AML-193 (cell line): Measurements from ENCODE around the gene SDC3.
A peak's percentile ranks its signal among the peaks of the same experiment; 100 is the strongest.

Experiments
- DNase-seq, 2 experiments: peaks; one replicate each; lab custom pipeline; 2025; lab: John Stamatoyannopoulos, UW

Gene SDC3

GRCh38 chr1:30928171-30928570 lies 19.6 kb upstream of the SDC3 start:
- no peak for DNase-seq

DNA sequence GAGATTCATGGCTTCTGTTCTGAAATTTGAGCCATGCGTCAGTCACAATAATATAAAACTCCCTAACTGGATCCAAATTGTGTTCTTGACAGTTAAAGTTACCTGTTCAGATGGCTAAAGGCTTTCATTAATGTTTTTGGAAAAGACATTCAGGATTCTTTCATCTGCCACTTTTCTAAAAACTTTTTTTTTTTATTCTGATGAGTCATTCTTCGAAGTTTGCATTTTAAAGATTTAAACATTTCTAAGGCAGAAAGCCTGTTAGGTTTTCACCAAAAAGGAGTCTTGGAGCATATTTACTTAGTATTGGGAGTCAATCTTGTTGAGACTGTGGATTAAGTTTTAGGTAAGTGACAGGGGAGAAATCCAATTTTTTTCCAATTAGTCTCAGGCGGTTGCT lies 18.9 kb upstream of the SDC3 start:
- no peak for DNase-seq

- DNase-seq, result no peak
Measured at GRCh38 chr1:30923597-30923996, 15.0 kb upstream of the SDC3 start.

DNA sequence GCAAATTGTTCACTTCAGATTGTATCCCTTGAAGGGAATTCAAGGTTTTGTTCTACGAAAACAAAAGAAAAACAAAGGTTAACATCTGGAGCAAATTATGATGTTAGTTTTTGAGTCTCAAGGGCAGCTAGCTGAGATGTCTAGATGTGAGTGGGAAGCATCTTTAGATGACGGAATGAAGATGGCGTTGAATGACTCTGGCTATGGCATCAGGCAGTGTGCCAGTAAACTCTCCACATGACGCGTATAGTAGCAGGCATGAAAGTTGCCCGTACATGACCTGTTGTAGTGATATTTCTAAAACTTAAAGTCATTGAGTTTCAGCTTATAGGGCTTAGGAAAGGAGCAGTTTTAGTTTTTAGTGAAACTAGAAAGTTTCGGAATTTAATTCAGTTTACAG lies 12.3 kb upstream of the SDC3 start:
- DNase-seq, result no peak

- peak; percentile 64 to 67 for DNase-seq
Measured at GRCh38 chr1:30919025-30919881, 10.7 kb upstream of the SDC3 start.

DNA sequence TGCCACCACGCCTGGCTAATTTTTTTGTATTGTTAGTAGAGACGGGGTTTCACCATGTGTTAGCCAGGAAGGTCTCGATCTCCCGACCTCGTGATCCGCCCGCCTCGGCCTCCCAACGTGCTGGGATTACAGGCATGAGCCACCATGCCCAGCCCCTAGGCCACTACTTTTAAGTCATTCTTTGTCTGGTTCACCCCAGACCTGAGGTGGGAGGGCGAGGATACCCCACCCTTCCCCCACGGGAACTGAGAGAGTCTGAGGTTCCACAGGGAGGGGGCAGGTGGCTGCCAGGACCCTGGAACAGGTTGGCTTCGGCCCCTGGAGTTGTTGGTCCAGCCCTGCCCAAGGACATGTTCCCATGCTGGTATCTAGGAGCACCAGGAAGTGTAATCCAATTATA lies 7.7 kb upstream of the SDC3 start:
- DNase-seq, result no peak

DNA sequence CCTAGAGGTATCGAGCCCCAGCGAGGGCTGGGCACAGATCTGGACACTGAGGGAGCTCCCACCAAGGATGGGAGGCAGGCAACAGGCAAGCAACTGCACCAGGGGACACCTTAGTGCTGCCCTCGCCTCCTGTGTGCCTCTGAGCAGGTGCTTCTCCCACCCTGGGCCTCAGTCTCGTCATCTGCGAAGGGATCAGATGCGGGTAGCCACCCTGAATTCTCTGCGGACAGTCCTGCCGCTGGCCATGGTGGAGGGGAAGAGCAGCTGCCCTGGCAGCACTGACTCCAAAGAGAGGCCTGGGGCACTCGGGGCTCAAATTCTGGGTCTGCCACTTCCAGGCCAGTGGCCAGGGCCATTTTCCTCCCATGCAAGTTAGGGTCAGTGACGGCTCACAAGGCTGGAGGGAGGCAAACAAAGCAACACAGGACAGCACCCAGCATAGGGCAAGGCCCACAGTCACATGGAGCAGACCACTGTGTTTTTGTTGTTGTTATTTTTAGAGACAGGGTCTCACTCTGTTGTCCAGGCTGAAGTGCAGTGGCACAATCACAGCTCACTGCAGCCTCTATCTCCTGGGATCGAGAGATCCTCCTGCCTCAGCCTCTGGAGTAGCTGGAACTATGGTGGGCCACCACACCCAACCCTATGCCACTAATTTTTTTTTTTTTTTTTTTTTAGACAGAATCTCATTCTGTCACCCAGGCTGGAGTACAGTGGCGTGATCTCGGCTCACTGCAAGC lies 7.1 kb upstream of the SDC3 start:
- no peak for DNase-seq

- no peak for DNase-seq
Measured at GRCh38 chr1:30914931-30915330, 6.4 kb upstream of the SDC3 start.

GRCh38 chr1:30914587-30914922 lies 6.0 kb upstream of the SDC3 start:
- no peak for DNase-seq

GRCh38 chr1:30912913-30913652 lies 4.5 kb upstream of the SDC3 start:
- peak; percentile 18 to 46 for DNase-seq

- DNase-seq, result no peak
Measured at GRCh38 chr1:30912224-30912623, 3.7 kb upstream of the SDC3 start.

GRCh38 chr1:30911059-30911954 lies 2.7 kb upstream of the SDC3 start:
- DNase-seq, result peak; percentile 59 to 66

- DNase-seq, result no peak
Measured at GRCh38 chr1:30909365-30910068, 959 bp upstream of the SDC3 start.

DNA sequence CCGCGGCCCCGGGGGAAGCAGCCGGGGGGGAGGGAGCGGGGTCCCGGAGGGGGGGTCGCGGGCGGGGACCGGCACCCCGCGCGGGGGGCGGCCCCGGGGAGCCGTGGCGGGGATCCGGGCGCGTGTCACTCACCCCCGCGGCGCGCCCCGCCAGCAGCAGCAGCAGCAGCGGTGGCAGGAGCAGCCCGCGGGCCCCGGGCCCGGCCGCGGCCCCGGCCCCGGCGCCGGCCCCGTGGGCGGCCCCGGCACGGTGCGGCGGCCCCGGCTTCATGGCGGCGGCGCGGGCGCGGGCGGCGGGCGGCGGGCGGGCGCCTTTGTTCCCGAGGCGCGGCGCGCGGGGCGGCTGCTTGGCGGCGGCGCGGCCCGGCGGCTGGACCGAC lies 252 bp downstream of the SDC3 start:
- DNase-seq, result no peak

- no peak for DNase-seq
Measured at GRCh38 chr1:30907481-30908315, 860 bp downstream of the SDC3 start.

DNA sequence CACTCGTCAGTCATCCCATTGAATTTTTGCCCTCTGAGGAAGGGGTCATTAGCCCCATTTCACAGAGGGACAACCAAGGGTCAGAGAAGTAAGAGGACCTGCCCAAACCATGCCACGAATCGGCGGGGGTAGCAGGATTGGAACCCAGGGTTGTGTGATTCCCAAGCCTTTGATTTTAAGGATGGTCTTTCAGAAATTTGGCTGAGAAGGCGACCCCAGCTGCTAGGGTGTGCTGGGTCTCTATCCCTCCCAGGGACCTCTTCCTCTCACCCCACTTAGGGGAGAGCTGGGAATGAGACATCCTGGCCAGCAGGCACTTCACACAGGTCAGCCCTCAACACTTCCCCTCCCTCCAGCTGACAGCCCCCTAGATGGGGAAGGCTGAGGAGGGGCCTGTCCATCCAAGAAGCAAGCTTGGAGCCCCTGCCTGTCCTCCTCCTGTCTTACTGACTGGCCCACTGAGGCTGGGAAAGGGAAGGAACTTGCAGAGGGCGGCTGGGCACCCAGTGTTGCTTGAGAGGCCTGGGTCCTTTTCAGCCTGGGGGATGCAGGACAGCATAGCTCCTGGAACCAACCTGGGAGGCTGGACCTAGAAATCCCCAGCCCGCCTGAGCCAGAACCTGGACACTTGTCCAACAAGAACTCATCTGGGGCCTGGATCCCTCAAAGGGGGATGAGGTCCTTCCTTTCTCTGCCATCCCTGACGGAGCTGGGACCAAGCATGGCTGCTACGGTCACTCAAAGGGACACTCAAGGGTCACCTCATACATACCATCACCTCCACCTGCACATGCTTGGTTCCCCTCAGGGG lies 1.7 kb downstream of the SDC3 start:
- no peak for DNase-seq

- DNase-seq, result no peak
Measured at GRCh38 chr1:30905916-30906620, 2.5 kb downstream of the SDC3 start.

DNA sequence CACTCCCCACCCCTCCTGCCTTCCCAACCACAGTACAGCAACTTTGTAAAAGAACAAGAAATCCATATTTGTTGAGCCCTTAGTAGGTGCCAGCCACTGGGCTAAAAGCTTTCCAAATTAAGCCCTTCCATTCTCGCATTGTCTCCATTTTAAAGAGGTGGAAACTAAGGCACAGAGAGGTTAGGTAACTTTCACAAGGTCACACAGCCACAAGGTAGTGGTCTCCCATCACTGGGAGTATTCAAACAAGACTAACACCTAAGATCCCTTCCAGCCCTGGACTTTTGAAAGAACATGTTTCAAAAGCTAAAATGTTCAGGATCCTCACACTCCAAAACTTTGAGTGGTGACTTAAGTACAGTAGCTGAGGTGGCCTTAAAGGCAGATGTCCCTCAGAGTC lies 3.2 kb downstream of the SDC3 start:
- DNase-seq, result no peak

DNA sequence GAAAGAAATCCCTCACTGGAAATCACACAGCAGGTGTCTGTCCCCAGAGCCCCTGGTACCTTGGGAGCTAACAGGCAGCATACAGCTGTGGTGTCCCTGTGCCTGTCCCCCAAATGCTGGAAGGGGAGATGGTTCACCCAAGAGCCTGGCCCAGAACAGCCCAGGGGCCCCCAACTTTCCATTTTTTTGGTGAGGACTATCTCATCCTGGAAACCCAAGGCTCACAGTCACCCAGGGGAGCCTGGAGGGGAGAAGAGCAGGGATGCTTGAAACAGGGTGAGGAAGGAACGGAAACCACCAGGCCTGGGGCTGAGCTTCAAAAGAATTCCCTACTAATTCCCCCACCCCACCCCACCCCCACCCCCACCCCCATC lies 3.6 kb downstream of the SDC3 start:
- DNase-seq, result no peak
